GM12874 (cell line): Measurements from ENCODE around the gene RNF208.

ENCODE experiments used
- CTCF ChIP-seq: IDR thresholded peaks from 2 replicates; pipeline ENCODE4 v1.5.1; 2011; ENCODE audit warnings: low read depth, mild to moderate bottlenecking, control low read depth, low read length, moderate library complexity; ENCODE audit not compliant: insufficient read depth

The RNF208 gene

GRCh38 chr9:137222190-137223077, at the start of gene RNF208:
Gene RNF208, minus strand, starts transcription at chr9:137222240. Its CDS starts 1,028 bp downstream, at chr9:137221212.
- no peak for TF ChIP-seq CTCF

DNA sequence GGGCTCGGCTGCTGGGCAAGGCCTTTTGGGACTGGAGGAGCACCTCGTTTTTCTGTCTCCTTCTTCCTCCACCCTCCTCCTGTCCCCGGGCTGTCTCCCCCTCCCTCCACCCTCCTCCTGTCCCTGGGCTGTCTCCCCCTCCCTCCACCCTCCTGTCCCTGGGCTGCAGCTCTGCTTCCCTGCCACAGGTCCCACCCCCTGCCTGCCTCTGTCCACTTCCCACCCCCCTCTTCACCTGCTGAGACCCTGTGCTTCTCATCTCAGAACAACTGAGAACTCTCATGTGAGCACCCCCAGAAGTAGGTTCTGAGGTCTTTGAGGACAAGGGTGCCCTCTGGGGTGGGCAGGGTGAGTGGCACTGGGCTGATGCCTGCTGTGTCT, 49.6 kb upstream of the RNF208 start:
- no peak for TF ChIP-seq CTCF

- no peak for TF ChIP-seq CTCF
These were observed 49.1 kb upstream of the RNF208 start for GRCh38 chr9:137270929-137271695.

GRCh38 chr9:137269231-137269772, 47.3 kb upstream of the RNF208 start:
- TF ChIP-seq CTCF = no peak

GRCh38 chr9:137268538-137269201, 46.6 kb upstream of the RNF208 start:
- no peak for TF ChIP-seq CTCF

- TF ChIP-seq CTCF = no peak
These were observed 45.9 kb upstream of the RNF208 start for GRCh38 chr9:137267933-137268355.
